ENCODE measurements around the gene MS4A6E.

- TF ChIP-seq TEAD1 (CRISPR knock-in tag; IDR thresholded peaks at IDR 0.05) (no peak), CTCF (IDR thresholded peaks at IDR 0.05) (no peak), TEAD4 (CRISPR knock-in tag; IDR thresholded peaks at IDR 0.05) (no peak), NFYB (CRISPR knock-in tag; conservative IDR thresholded peaks at IDR 0.05; ENCODE audit: low read depth) (no peak), ZNF121 (CRISPR knock-in tag; IDR thresholded peaks at IDR 0.05) (no peak)
Observed at GRCh38 chr11:60370811-60371298, 43.8 kb downstream of the MS4A6E start.
